DND-41 (cell line): ENCODE data around the gene CHMP4B.

Source experiments
- ATAC-seq: fragments of 200-7000 bp; cut with Tn5 transposase; 3 replicates; pipeline ENCODE4 v1.9.1; 2021; ENCODE audit warnings: low read depth; ENCODE audit not compliant: insufficient read depth
- DNase-seq: peaks from one replicate; pipeline ENCODE4 v3.0.0-alpha.2; 2020
- H2AFZ ChIP-seq: 2 replicates; pipeline ENCODE4 v1.6.0; 2012; ENCODE audit warnings: low read depth, low read length
- H3K27ac ChIP-seq: 2 replicates; pipeline ENCODE4 v1.5.1; 2012; ENCODE audit warnings: low read length, inconsistent platforms
- H3K27me3 ChIP-seq: fragments of 200-600 bp; sonication (generic); 2 replicates; pipeline ENCODE4 v1.6.0; 2012; ENCODE audit warnings: low read length, mild to moderate bottlenecking, inconsistent platforms; ENCODE audit not compliant: insufficient read depth, poor library complexity
- H3K36me3 ChIP-seq: 2 replicates; pipeline ENCODE4 v1.5.1; 2012; ENCODE audit warnings: low read length, inconsistent platforms; ENCODE audit not compliant: insufficient read depth
- H3K4me1 ChIP-seq: 2 replicates; pipeline ENCODE4 v1.5.1; 2012; ENCODE audit warnings: mild to moderate bottlenecking, low read length; ENCODE audit not compliant: insufficient read depth
- H3K4me2 ChIP-seq: 2 replicates; pipeline ENCODE4 v1.6.0; 2012; ENCODE audit warnings: mild to moderate bottlenecking, moderate library complexity, low read length, inconsistent platforms; ENCODE audit not compliant: insufficient read depth
- H3K4me3 ChIP-seq, 2 experiments: fragments of 200-600 bp in 1 of 2; shearing (Covaris generic) in 1 of 2; 2 replicates each; pipeline ENCODE4 v1.5.1; 2012 to 2016; ENCODE audit warnings: inconsistent platforms in 2 of 2, low read length in 2 of 2, mild to moderate bottlenecking in 2 of 2, low read depth in 1 of 2, moderate library complexity in 1 of 2
- H3K79me2 ChIP-seq: 2 replicates; pipeline ENCODE4 v1.6.0; 2012; ENCODE audit warnings: low read length, inconsistent platforms; ENCODE audit not compliant: insufficient read depth
- H3K9ac ChIP-seq: 2 replicates; pipeline ENCODE4 v1.6.0; 2012; ENCODE audit warnings: low read depth, mild to moderate bottlenecking, inconsistent platforms, low read length, moderate library complexity
- H3K9me3 ChIP-seq: 2 replicates; pipeline ENCODE4 v1.5.1; 2012; ENCODE audit warnings: low read length, moderate library complexity, mild to moderate bottlenecking, inconsistent platforms; ENCODE audit not compliant: insufficient read depth, severe bottlenecking
- H4K20me1 ChIP-seq: 2 replicates; pipeline ENCODE4 v1.6.0; 2012; ENCODE audit warnings: low read length; ENCODE audit not compliant: insufficient read depth
- CTCF ChIP-seq: IDR thresholded peaks from 2 replicates; pipeline ENCODE4 v1.5.1; 2012; ENCODE audit warnings: borderline replicate concordance, low read length, moderate library complexity, mild to moderate bottlenecking; ENCODE audit not compliant: poor library complexity, severe bottlenecking; ENCODE audit errors: extremely low read depth
- EZH2 ChIP-seq: IDR thresholded peaks from 3 replicates; pipeline ENCODE4 v1.6.1; 2012; ENCODE audit warnings: borderline replicate concordance, low read depth, mild to moderate bottlenecking, moderate library complexity, low read length, inconsistent platforms; ENCODE audit not compliant: severe bottlenecking

CHMP4B gene

GRCh38 chr20:33880396-33880795, 69.2 kb downstream of the CHMP4B start:
- Histone ChIP-seq H3K9ac (no peak overlapping the region), H3K36me3 (no peaks in the 10 kb centered on the region), H3K79me2 (no peaks in the 10 kb centered on the region), H4K20me1 (no peaks in the 10 kb centered on the region), H3K9me3 (peaks cover 18% of the 10 kb centered on the region), H2AFZ (no peak overlapping the region), H3K4me2 (no peak overlapping the region), H3K27ac (no peak overlapping the region), H3K27me3 (no peaks in the 10 kb centered on the region), H3K4me1 (no peaks in the 10 kb centered on the region), H3K4me3 (no peak overlapping the region)
- ATAC-seq (no peak), DNase-seq (no peak)
- TF ChIP-seq CTCF (no peak), EZH2 (no peak)

- no peak overlapping the region for H3K4me3 ChIP-seq
- H3K9ac ChIP-seq, result no peak overlapping the region
- no peak overlapping the region for H3K4me2 ChIP-seq
- no peaks in the 10 kb centered on the region for H4K20me1 ChIP-seq
- no peaks in the 10 kb centered on the region for H3K36me3 ChIP-seq
- no peaks in the 10 kb centered on the region for H3K4me1 ChIP-seq
- DNase-seq, result no peak
- H3K27me3 ChIP-seq, result no peaks in the 10 kb centered on the region
- H3K27ac ChIP-seq, result no peak overlapping the region
- no peak overlapping the region for H2AFZ ChIP-seq
- peaks cover 18% of the 10 kb centered on the region for H3K9me3 ChIP-seq
- TF ChIP-seq EZH2, result no peak
- H3K79me2 ChIP-seq, result no peaks in the 10 kb centered on the region
- ATAC-seq, result no peak
These were observed 70.8 kb downstream of the CHMP4B start for GRCh38 chr20:33881989-33882388.

GRCh38 chr20:33882481-33882880, 71.3 kb downstream of the CHMP4B start:
- Histone ChIP-seq H3K4me2 (no peak overlapping the region), H3K9ac (no peak overlapping the region), H4K20me1 (no peaks in the 10 kb centered on the region), H3K27me3 (peaks cover under 1% of the 10 kb centered on the region), H3K79me2 (no peaks in the 10 kb centered on the region), H3K4me3 (no peak overlapping the region), H3K4me1 (no peaks in the 10 kb centered on the region), H2AFZ (no peak overlapping the region), H3K27ac (no peak overlapping the region), H3K9me3 (peaks cover 18% of the 10 kb centered on the region), H3K36me3 (no peaks in the 10 kb centered on the region)
- TF ChIP-seq EZH2 (no peak), CTCF (no peak)
- DNase-seq (no peak), ATAC-seq (no peak)

- no peaks in the 10 kb centered on the region for H3K79me2 ChIP-seq
- no peak overlapping the region for H3K9ac ChIP-seq
- H2AFZ ChIP-seq, result no peak overlapping the region
- H3K27me3 ChIP-seq, result peaks cover 7% of the 10 kb centered on the region
- H3K4me2 ChIP-seq, result no peak overlapping the region
- no peaks in the 10 kb centered on the region for H4K20me1 ChIP-seq
- ATAC-seq (no peak), DNase-seq (no peak)
- H3K36me3 ChIP-seq, result no peaks in the 10 kb centered on the region
- no peaks in the 10 kb centered on the region for H3K4me1 ChIP-seq
- H3K4me3 ChIP-seq, result no peak overlapping the region
- H3K9me3 ChIP-seq, result peaks cover 18% of the 10 kb centered on the region
- TF ChIP-seq EZH2 (no peak), CTCF (no peak)
- no peak overlapping the region for H3K27ac ChIP-seq
These were observed 72.0 kb downstream of the CHMP4B start for GRCh38 chr20:33883164-33883563.
